ENCODE data around the gene ZNF761.
A peak's percentile ranks its signal among the peaks of the same experiment; 100 is the strongest.
"Not testable (repeated sequence)": the region's sequence is repeated elsewhere in the genome, so short reads cannot be mapped to it uniquely, and the experiment has no call there.

The ZNF761 gene

DNA sequence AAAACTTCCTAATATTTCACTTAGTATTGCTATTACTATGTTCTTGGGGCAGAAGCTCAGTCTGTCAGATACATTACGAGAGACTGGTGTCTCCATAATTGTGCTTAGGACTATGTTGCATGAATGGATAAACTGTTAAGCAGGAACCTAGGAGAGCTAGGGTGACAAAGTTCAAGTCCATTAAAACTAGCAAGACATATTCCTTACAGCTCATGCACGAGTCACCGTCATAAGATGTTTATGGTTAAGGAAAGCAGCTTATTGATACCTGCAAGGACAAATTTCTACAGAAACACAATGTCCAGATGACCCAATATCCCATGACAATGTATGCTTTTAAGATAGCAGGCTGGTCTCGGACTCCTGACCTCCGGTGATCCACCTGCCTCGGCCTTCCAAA lies 30.1 kb downstream of the ZNF761 start:
- no peak for DNase-seq

- DNase-seq, result no peak
These were observed 31.1 kb downstream of the ZNF761 start for GRCh38 chr19:53462861-53463260.

DNA sequence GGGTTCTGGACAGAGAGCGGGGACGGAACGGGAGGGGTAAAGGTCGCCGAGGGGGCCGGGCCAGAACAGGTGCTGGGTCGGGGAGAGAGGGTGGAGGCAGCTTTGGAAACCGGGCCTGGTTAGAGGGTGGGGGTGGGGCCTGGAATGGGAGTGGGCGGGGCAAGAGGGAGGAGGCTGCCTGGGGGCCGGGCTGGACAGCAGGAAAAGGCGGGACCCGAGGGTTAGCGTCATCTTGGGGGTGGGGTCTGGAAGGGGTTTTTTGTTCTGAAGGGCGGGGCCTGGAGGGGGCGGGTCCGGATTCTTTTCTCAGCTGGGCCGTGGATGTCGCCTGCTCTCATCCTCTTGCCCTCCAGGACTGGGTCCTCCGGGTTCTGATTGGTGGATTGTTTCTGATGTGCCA lies 31.5 kb downstream of the ZNF761 start:
- DNase-seq, result no peak

DNA sequence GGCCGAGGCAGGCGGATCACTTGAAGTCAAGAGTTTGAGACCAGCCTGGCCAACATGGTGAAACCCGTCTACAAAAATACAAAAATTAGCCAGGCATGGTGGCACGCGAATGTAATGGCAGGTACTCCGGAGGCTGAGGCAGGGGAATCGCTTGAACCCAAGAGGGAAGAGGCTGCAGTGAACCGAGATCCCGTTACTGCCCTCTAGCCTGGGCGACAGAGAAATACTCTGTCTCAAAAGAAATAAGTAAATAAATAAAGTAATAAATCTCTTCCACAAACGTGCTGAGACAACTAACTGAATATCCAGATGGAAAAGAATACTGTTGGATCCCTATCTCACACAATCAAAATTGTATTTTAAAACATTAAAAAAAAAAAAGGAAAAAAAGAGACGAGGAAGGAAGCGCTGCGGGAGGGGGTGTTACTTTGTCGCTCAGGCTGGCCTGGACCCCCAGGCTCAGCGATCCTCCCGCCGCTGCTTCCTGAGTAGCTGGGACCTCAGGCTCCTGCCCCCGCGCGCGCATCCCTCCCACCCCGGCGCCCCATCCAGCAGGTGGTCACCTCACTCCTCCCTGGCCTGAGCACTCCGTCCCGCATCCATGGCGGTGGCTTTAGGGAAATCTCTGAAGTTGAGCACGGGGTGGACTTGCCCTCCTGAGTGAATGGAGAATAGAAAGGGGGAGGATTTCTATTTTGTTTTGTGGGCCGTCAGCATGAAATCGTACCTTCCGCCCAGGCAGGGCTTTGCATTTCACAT lies 35.1 kb downstream of the ZNF761 start:
- no peak for DNase-seq

- peak; percentile 74 for DNase-seq
These were observed 35.9 kb downstream of the ZNF761 start, which contains the start of gene ZNF813 for GRCh38 chr19:53467485-53468262. Gene ZNF813 (plus strand): TSS chr19:53467733. CDS start chr19:53483823, 16,090 bp downstream.

GRCh38 chr19:53468628-53469027 lies 36.8 kb downstream of the ZNF761 start:
- not testable (repeated sequence) for DNase-seq

GRCh38 chr19:53471916-53472315 lies 40.1 kb downstream of the ZNF761 start:
- no peak for DNase-seq

GRCh38 chr19:53474832-53475231 lies 43.0 kb downstream of the ZNF761 start:
- DNase-seq, result not testable (repeated sequence)

DNA sequence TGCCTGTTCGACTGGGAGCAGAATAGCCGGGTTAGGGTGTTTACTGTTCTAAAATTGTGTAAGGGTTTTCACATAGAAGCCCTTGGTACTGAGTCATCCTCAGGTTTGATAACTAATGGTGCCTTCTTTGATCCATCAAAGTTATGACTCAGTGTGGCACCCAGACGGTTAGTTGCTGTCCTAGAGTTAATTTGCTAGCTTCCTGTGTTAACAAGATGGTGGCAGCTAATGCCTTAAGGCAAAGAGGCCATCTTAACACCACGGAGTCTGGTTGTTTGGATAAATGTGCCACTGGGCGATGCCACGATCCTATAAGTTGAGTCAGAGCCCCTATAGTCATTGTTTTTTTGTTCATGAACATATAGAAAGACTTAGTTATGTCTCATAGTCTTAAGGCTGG lies 43.7 kb downstream of the ZNF761 start:
- DNase-seq, result not testable (repeated sequence)

DNA sequence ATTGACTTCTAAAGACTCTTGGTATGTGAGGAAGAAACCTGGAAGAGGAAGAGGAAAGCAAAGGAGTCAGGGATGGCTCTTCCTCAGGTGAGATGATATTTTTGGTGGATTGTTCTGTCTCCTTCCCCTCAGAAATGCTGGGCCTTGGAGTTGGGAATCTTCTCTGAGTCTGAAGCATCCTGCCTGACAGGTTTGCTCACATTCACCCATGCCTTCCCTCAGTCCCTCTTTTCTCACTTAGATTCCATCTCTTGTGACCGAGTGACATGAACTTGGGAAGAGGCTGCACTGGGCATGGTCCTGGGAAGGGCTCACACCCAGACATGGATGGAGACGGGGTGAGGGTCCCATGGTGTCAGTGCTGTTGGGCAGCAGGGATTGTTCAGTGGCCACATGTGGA lies 52.0 kb downstream of the ZNF761 start:
- DNase-seq, result not testable (repeated sequence)

- no peak for DNase-seq
These were observed 53.5 kb downstream of the ZNF761 start for GRCh38 chr19:53485046-53486004.

GRCh38 chr19:53492153-53492552 lies 60.4 kb downstream of the ZNF761 start:
- DNase-seq, result no peak

- DNase-seq, result not testable (repeated sequence)
These were observed 65.7 kb downstream of the ZNF761 start for GRCh38 chr19:53497311-53498023.

- not testable (repeated sequence) for DNase-seq
These were observed 66.2 kb downstream of the ZNF761 start for GRCh38 chr19:53498024-53498395.

DNA sequence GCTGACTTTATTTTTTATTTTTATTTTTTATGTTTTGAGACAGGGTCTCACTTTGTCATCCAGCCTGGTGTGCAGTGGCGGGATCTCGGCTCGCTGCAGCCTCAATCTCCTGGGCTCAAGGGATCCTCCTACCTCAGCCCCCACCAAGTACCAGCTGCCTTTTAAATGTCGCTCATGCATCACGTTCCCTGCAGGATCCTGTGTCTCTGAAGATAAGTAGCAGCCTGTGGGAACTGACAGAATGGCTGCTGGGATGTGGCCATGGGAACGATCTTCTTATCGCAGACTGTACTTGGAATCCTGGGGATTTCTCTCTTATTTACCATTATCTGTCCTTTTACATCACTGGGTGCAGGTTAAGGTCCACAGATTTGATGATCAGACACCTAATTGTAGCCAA lies 71.4 kb downstream of the ZNF761 start:
- DNase-seq, result not testable (repeated sequence)

DNA sequence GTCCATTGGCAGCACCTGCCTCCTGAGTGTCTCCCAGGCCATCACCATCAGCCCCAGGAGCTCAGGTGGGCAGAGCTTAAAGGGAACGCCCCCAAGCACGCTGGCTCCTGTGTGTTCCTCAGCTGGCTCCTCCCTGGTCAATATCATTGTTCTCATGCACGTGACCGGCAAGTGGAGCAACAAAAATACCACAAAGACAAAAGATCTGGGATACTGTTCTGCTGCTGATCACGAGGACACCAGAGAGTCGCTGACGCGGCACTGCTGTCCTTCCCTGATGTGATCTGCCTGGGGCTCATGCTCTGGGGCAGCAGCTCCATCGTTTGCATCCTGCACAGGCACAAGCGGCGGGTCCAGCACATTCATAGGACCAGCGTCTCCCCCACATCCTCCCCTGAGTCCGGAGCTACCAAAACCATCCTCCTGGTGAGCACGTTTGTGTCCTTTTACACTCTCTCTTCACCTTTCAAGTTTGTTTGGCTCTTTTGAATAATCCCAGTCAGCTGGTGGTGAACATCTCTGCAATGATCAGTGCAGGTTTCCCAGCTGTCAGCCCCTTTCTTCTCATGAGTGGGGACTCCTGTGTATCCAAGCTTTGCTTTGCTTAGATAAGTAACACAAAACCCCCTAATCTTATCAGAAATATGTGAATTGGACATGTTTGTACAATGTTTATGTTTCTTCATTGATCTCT lies 72.0 kb downstream of the ZNF761 start:
- peak; percentile 22 for DNase-seq

GRCh38 chr19:53504365-53504703 lies 72.5 kb downstream of the ZNF761 start:
- peak; percentile 20 for DNase-seq

GRCh38 chr19:53504885-53505284 lies 73.1 kb downstream of the ZNF761 start:
- DNase-seq, result no peak

GRCh38 chr19:53506728-53507127 lies 74.9 kb downstream of the ZNF761 start:
- no peak for DNase-seq
